GM21423 (cell line): ENCODE data around the gene B3GALT6.

ENCODE experiments used
- ATAC-seq: cut with Tn5 transposase; IDR thresholded peaks from one replicate; pipeline ENCODE4 v1.9.1; 2021; ENCODE audit warnings: mild to moderate bottlenecking, moderate library complexity; ENCODE audit not compliant: unreplicated experiment

B3GALT6 gene

DNA sequence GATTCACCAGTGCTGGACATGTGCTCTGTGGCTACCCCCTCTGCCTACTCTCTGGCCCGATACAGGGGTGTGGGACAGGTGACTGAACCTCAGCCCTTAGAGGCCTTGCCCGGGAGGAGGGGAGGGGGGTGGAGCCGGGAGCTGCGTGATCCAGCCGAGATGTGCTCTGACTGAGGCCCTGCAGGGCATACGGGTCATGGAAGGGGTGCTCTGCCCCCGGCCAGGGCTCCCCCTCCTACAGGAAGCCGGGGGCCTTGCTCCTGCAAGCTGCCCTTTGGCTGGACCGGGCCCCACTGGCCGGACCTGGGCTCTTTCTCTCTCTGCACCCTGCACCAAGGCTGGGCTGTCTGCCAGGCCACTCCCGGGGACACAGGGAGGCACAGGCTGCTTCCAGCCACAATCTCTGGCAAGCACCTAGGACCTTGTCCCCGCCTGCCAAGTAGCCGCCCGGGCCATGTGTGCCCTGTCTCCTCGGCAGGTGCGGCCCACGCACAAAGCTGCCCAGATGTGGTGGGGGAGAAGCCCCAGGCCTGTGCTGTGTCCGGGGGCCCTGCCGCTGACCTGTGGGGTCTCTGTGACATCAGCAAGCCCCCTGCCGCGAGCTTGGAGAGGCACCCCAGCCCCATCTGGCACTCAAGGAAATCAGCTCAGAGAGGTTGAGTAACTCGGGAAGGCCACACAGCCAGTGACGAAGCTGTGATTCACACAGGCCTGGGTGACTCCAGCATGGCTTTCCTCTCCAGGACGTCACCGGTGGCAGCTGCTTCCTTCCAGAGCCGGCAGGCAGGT lies 49.7 kb downstream of the B3GALT6 start:
- ATAC-seq, result no peak

DNA sequence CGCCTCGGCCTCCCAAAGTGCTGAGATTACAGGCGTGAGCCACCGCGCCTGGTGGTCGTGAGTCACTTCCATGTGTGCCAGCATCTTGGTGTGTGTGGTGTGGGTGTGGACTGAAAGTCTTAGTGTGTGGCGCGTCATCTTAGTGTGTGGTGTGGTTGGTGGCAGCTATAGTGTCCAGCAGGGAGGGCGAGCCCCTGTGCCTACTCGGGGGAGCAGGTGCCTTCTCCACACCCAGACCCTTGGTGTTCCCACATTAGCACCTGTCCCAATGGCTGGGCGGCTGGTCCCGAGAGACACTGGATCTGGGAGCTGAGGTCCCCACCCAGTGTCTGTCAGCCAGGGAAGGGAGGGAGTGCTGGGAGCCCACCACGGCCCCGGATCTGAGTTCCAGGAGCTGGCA lies 51.0 kb downstream of the B3GALT6 start:
- ATAC-seq, result no peak

GRCh38 chr1:1283821-1284220 lies 51.8 kb downstream of the B3GALT6 start:
- no peak for ATAC-seq
